ENCODE measurements around the gene LPA.

LPA gene

DNA sequence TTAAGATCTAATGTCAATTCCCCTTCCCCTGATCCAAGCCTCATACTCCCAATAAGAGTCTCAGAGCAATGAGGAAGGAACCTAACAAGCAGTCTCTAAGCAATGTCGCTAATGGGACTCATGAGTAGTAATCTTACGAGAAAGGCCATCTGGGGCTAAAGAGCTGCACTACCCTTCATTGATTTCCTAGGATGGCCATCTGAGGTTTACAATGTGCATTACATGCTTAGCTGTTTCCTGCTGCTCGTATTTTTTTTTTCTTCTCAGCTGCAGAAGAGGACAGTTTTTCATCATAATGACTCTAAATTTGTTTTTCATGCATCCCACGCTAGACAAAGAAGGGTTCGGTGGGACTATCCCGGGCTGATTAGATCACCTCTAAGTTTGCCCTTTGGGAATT lies 119.3 kb downstream of the LPA start:
- TF ChIP-seq REST (IDR thresholded peaks at IDR 0.05; ENCODE audit: insufficient replicate concordance, low read depth) (no peak), POLR2AphosphoS5 (IDR thresholded peaks at IDR 0.05; ENCODE audit: low read depth) (no peak), GABPA (IDR thresholded peaks at IDR 0.05; ENCODE audit: low read depth) (no peak), SPI1 (IDR thresholded peaks at IDR 0.05; ENCODE audit: borderline replicate concordance, low read depth) (no peak), CTCF (IDR thresholded peaks at IDR 0.05; ENCODE audit: insufficient read depth, low read length) (no peak)
- H3K27me3 ChIP-seq (ENCODE audit: insufficient read depth, poor library complexity, severe bottlenecking): no peaks in the 10 kb centered on the region
- no peak for DNase-seq (ENCODE audit: low read depth in 1 of 2, low spot score in 1 of 2)
- no peak overlapping the region for H3K4me3 ChIP-seq (replicated peaks; ENCODE audit: insufficient read depth, low read length)
- no peak overlapping the region for H3K27ac ChIP-seq (replicated peaks)

DNA sequence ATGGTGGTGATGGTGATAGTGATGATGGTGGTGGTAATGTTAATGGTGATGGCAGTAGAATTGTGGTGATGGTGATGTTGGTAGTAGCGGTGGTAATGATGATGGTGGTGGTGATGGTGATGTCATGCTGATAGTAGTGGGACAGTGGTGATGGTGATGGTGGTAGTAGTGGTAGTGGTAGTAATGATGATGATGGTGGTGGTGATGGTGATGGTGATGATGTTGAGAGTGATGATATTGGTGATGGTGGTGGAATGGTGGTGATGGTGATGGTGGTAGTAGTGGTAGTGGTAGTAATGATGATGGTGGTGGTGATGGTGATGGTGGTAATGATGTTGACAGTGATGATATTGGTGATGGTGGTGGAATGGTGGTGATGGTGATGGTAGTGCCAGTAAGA lies 128.8 kb downstream of the LPA start:
- Histone ChIP-seq H3K27ac (replicated peaks) (no peak overlapping the region), H3K27me3 (ENCODE audit: insufficient read depth, poor library complexity, severe bottlenecking) (no peaks in the 10 kb centered on the region), H3K4me3 (replicated peaks; ENCODE audit: insufficient read depth, low read length) (no peak overlapping the region)
- no peak for DNase-seq (ENCODE audit: low read depth in 1 of 2, low spot score in 1 of 2)
- TF ChIP-seq POLR2AphosphoS5 (IDR thresholded peaks at IDR 0.05; ENCODE audit: low read depth) (no peak), SPI1 (IDR thresholded peaks at IDR 0.05; ENCODE audit: borderline replicate concordance, low read depth) (no peak), CTCF (IDR thresholded peaks at IDR 0.05; ENCODE audit: insufficient read depth, low read length) (no peak), REST (IDR thresholded peaks at IDR 0.05; ENCODE audit: insufficient replicate concordance, low read depth) (no peak), GABPA (IDR thresholded peaks at IDR 0.05; ENCODE audit: low read depth) (no peak)

GRCh38 chr6:160534050-160534696 lies 129.9 kb downstream of the LPA start:
- TF ChIP-seq CTCF (IDR thresholded peaks at IDR 0.05; ENCODE audit: insufficient read depth, low read length): peak; percentile 82
- no peak for TF ChIP-seq SPI1 (IDR thresholded peaks at IDR 0.05; ENCODE audit: borderline replicate concordance, low read depth)
- DNase-seq (ENCODE audit: low read depth in 1 of 2, low spot score in 1 of 2): peak in 1 of 2 experiments; percentile 10
- Histone ChIP-seq H3K27ac (replicated peaks) (no peak overlapping the region), H3K27me3 (ENCODE audit: insufficient read depth, poor library complexity, severe bottlenecking) (peaks cover 2% of the 10 kb centered on the region), H3K4me3 (replicated peaks; ENCODE audit: insufficient read depth, low read length) (no peak overlapping the region)

GRCh38 chr6:160532315-160532714 lies 131.8 kb downstream of the LPA start:
- H3K27ac ChIP-seq (replicated peaks): no peak overlapping the region
- peaks cover 2% of the 10 kb centered on the region for H3K27me3 ChIP-seq (ENCODE audit: insufficient read depth, poor library complexity, severe bottlenecking)
- no peak for DNase-seq (ENCODE audit: low read depth in 1 of 2, low spot score in 1 of 2)
- H3K4me3 ChIP-seq (replicated peaks; ENCODE audit: insufficient read depth, low read length): no peak overlapping the region
- TF ChIP-seq SPI1 (IDR thresholded peaks at IDR 0.05; ENCODE audit: borderline replicate concordance, low read depth) (no peak), GABPA (IDR thresholded peaks at IDR 0.05; ENCODE audit: low read depth) (no peak), CTCF (IDR thresholded peaks at IDR 0.05; ENCODE audit: insufficient read depth, low read length) (no peak), POLR2AphosphoS5 (IDR thresholded peaks at IDR 0.05; ENCODE audit: low read depth) (no peak)
